T-helper 1 cell (primary cell): ENCODE measurements around the gene PDGFC.

Experiments
- DNase-seq, 5 donors: peaks; one replicate each; pipeline ENCODE4 v3.0.0-alpha.2; 2012 to 2020

Gene PDGFC

DNA sequence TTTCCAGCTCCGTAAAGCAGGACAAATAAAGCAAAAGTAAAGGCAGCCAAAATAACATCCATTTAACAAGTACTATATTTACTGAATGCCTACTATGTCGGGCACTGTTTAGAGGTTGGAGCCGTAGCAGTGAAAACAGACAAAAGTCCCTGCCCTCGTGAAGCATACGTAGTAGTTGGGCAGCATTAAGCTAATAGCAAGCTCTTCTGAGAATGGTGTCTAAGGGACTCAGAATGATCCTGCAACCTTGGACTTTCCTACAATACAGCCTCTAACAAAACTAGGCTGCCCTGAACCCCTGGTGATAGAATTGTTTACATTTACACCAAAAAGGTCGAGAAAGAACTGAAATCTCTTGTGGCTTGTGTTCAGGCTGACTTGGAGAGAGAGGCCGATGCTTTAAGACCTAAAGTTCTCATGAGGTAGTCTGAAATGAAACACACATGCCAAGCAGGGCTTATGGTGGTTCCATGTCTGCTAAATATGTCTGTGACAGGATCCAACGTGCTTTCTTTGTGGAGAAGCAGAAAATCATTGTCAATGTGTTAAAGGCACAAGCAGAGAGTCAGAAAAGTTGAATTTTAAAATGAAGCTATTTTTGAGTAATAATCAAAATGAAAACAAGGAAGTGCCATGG, 898 bp upstream of the PDGFC start:
- DNase-seq = no peak

- no peak for DNase-seq
These were observed 379 bp downstream of the PDGFC start for GRCh38 chr4:156971165-156971675.

DNA sequence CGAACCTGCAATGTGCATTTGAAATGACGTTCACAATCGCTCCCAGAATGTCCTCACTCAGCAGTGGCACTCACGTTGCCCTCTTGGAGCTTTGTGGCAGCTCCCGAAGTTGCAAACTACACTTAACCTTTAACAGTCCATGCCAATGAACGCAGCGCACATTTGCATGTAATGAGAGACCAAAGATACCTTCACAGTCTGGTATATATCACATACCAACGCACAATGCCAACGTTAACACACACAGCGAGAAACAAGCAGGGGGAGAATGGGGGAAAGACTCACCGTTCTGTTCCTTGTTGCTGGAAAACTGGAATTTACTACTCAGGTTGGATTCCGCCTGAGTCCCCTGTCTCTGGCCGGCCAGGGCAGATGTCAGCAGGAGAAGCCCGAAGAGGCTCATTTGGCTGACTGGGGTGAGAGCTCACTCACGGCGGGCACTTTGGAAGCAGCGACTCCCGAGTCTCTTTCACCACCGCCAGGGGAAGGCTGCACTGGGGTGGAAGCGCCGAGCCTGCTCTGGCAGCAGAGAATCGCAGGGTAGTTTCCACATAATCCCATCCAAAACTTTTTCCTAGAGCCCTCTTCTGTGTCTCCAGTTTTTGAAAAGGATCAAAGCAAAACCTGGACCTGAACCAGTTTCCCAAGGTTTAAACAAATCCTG, 966 bp downstream of the PDGFC start:
- no peak for DNase-seq

GRCh38 chr4:156969911-156970310, 1.7 kb downstream of the PDGFC start:
- DNase-seq = no peak

GRCh38 chr4:156969101-156969500, 2.5 kb downstream of the PDGFC start:
- no peak for DNase-seq

DNA sequence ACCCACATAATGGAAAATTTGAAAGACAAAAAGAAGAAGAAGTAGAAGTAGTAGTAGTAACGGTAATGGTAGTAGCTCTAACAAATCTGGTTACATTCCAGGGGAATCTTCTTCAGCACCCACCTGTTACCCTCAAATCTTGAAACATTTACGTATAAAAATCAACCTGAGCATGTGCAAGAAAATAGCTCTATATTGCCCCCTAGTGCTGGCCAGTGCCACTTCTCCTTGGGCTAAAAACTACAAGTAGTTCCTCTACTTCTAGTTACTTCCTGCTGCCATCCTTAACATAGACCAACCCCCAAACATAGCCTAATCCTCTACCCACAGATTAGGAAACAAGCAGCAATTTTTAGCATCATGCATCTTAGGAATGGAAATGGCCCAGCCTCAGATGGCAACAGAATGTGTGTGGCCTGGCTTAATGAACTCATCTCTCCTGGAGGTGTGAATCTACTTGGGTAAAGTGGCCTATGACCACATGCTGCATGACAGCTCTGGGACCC, 3.1 kb downstream of the PDGFC start:
- peak in 1 of 5 donors; percentile 20 for DNase-seq

DNA sequence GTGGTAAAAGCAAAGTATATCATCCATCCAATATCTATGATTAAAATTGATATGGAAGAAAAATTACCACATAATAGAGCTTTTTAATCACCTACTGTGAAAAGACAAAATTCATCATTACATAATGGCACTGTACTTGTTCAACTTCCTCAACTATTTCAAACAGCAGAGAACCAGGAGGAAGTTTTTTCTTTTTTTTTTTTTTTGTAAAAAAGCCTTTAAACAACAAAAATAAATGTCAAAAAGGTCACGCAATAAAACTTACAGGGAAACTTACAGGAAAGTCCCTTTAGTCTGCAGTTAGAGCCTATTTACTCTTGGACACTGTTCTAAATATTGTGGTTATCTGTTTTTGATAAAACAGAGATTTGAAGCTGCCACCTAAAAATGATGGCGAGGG, 4.8 kb downstream of the PDGFC start:
- DNase-seq = no peak

- DNase-seq = no peak
These were observed 8.2 kb downstream of the PDGFC start for GRCh38 chr4:156963419-156963818.

- no peak for DNase-seq
These were observed 9.0 kb downstream of the PDGFC start for GRCh38 chr4:156962528-156962974.

- DNase-seq = no peak
These were observed 9.6 kb downstream of the PDGFC start for GRCh38 chr4:156962058-156962358.

- no peak for DNase-seq
These were observed 10.2 kb downstream of the PDGFC start for GRCh38 chr4:156961196-156962057.

GRCh38 chr4:156959298-156959702, 12.3 kb downstream of the PDGFC start:
- DNase-seq = no peak

DNA sequence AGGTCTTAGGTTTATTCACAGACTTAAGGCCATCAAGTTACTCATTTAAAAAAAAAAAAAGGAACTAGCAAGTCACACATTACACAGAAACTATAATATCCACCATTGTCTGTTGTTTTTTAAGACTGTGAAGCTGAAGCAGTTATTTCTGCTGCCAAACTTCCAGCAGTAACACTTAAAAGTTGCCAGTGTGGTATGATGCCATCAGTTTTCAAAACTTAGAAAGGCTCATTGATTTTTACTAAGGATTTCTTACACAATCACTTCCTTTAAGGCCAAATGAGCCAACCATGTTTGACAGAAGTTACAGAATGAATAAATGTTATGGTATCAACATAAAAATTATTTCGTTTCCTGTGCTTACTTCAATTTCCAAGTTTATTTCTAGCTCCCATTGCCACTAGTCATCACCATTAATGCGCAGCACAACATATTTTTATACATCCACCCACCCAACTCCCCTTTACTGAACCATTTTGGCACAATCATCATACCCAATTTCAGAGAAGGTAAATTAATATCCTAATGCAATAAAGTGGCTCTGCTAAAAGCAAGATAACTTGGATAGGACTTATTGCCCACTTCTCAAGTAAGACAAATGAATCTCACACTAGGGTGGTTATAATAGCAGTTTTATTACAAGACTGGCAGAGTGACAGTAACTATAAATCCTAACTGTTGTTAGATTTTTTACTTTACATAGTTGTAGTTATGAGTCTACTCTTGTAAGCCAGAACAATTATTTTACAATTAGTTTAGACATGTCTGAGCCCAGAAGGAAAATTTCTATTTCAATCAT, 13.1 kb downstream of the PDGFC start:
- no peak for DNase-seq

GRCh38 chr4:156957556-156957955, 14.0 kb downstream of the PDGFC start:
- no peak for DNase-seq

GRCh38 chr4:156956826-156957368, 14.7 kb downstream of the PDGFC start:
- DNase-seq = no peak

DNA sequence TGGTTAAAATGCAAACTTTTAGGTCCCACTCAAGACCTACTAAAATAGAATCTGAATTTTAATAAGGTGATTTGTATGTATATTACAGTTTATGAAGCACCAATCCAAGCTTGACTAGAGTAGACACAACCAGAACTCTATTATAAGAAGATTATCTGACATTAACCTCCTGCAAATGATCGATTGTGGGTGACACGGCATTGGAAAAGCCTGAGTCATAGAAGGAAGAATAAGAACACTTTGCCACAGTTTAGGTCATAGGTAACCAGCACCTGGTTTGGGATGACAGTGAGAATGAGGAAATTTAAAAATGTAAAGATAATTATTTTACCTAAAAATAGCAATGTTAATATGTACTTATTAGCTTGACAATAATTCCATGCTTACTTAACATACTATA, 15.2 kb downstream of the PDGFC start:
- no peak for DNase-seq

DNA sequence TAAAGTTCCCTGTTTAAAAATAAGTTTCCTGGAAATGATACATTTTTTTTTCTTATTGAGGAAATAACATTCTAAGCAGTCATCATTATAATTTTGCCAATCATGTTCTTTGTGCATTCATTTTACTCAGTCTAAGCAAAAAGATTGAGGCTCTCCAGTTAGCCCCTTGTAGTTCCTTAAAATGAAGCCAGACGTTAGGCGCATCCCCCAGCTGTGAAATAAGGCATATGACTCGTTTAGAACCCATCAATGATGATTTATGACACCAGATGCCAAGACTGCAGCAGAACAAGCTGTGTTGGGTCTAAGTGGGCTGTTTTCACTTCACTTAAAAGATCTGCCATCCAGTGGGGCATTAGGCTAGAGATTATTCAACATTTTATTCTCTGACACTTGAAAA, 17.0 kb downstream of the PDGFC start:
- no peak for DNase-seq

GRCh38 chr4:156953951-156954350, 17.6 kb downstream of the PDGFC start:
- DNase-seq = no peak

DNA sequence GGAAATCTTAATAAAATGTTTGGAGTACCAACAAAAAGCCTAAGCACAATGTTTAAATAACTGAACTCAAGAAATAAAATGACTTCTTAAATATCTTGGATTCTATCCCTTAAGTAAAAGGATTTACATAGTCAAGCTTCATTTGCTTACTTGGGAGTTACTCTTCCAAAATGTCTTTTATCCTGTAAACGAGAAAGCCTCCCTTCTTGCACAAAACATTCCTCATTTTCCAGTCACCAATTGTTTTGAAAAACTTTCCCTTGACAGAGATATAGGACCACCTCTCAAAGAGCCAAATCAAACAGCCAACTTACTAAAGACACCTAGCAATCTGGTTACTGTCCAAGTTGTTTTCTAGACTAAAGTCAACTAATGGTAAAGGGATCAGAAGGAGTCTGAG, 18.6 kb downstream of the PDGFC start:
- DNase-seq = no peak

GRCh38 chr4:156952078-156952759, 19.4 kb downstream of the PDGFC start:
- DNase-seq = no peak

DNA sequence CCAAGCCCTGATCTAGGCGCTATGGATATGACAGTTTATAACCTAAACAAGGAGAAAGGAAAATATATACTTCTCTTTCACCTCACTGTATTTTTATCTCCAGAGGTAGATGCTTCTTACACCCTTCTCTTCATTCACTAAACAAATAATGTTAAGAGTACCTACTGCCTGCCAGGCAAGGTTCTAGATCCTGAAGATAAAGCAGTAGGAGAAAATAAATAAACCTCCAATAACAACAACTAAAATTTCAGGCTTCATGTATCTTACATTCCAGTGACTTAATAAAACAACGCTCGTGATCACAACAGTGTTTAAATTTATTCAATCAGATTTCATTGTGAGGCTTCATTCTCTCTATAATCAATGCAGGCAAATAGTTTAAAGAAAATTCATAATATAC, 20.7 kb downstream of the PDGFC start:
- no peak for DNase-seq

DNA sequence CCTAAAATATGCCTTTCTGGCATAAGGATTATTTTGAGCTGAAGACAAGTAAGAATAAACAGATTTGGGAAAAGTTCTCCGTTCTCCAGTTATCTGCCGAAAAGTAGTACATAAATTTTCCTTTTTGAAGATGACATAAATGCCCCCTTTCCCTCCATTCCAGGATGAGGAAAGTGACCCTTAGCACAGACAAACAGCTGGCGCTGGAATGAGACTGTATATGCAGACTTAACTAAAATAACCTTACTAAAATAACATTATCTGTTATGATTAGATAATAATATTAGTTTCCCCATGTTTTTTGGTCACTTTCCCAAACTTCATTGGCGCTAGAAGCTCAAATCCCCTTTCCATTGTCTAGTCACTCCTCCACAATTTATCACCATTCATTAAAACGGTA, 21.5 kb downstream of the PDGFC start:
- no peak for DNase-seq
